ENCODE measurements around the gene WDR31.
"Not testable (repeated sequence)": the region's sequence is repeated elsewhere in the genome, so short reads cannot be mapped to it uniquely, and the experiment has no call there.

WDR31 gene

DNA sequence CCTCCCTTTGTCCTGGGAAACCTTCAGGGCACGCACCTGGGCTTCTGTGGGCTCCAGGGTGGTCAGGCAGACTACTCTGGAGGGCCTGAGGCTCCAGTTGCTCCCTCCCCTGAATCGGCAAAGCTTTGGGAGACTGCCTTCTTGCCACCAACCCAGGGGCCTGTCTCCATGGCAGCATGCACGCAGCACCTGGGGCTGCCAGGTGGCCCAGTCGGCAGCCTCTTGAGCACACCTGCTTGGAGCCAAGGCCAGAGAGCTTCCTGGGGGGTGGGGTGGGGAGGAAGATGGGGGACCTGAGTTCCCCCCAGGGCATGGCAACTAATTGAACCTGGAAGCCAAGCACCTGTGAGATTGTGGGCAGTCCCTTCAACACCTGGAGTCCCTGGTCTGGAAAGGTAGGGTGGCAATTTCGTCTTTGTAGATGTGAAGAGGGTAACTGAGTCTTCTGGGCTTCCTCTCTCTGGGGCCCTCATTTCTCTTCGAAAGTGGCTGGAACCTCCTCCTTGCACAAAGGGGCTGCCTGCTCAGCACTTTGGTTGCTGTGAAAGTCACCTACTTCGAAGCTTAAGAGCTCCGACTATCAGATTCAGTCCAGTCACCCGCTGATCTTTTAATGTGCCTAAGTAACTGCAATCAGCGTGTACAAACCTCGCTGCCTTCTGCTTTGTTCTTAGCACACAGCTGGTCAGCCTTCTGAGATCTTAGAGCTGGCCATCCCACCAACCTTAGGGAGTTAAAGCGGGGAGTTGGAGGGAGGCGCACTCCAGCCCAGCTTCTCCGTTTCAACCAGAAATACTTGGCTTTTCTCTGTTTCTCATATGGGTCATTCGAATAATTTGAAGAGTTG is 40.9 kb downstream of the WDR31 start:
- no peak for DNase-seq (ENCODE audit: low read depth in 2 of 3, low spot score in 1 of 3)

DNA sequence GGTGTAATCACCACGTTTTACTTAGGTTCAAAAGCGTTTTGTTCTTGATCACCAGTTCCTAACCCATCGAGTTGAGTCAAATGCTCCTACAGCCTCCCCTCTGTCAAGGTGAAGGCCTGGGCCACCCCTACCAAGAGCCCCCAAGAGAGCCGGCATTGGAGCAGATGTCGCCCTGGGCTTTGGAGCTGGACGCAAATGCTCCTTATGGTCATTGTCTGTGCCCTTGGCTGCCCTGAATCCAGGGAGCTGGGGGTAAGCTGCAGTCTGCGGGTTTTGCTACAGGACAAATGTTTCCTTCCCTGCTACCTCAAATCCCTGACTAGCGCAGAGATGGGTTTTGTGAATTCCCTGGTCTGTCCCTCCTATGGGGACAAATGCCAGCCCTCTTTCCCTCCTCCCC is 41.8 kb downstream of the WDR31 start:
- DNase-seq (ENCODE audit: low read depth in 2 of 3, low spot score in 1 of 3) = no peak

DNA sequence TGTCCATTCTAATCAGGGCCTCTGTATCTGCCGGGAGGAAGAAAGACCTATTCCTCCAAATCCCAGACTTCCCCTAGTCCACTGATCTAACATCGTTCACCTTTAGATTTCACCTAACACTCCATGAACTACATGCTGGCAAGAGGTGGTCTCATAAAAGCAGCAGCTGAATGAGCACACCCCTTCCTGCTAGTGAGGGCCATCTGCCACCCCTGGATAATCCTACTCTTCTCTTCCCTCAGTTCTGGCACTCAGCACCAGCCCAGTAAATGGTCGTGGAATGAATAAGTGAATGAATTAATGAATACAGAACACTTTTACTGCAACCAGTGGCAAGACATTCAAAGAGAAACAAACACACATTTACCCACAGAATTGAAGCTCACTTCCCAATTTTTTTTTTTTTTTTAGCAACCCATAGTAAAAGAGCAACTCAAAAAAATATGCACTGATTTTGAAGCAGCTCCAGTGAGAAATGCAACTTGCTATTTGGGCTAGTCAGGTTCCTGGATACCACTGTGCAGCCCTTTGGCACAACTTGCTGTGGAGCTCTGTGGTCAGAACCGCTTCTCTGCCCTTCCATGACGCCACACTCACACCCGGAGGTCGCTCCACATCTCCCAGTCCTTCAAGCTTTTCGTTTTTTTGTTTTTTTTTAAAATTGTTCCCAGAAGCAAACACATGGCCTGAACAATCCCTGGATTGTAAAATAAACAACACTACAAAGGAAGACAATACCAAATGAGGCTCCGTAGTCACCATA is 43.1 kb downstream of the WDR31 start:
- no peak for DNase-seq (ENCODE audit: low read depth in 2 of 3, low spot score in 1 of 3)

DNA sequence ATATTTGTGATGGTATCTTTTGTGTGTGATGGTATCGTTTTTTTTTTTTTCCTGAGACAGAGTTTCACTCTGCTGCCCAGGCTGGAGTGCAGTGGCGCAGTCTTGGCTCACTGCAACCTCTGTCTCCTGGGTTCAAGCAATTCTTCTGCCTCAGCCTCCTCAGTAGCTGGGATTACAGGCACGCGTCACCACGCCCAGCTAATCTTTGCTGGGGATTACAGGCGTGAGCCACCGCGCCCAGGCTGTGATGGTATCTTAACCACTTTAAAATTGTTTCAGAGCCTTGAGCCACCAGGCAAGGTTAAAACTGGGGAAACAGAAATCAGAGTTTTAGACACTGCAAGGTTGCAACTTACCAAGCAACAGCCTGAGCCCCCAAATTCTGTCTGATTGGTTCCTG is 43.8 kb downstream of the WDR31 start:
- DNase-seq (ENCODE audit: low read depth in 2 of 3, low spot score in 1 of 3) = not testable (repeated sequence)

DNA sequence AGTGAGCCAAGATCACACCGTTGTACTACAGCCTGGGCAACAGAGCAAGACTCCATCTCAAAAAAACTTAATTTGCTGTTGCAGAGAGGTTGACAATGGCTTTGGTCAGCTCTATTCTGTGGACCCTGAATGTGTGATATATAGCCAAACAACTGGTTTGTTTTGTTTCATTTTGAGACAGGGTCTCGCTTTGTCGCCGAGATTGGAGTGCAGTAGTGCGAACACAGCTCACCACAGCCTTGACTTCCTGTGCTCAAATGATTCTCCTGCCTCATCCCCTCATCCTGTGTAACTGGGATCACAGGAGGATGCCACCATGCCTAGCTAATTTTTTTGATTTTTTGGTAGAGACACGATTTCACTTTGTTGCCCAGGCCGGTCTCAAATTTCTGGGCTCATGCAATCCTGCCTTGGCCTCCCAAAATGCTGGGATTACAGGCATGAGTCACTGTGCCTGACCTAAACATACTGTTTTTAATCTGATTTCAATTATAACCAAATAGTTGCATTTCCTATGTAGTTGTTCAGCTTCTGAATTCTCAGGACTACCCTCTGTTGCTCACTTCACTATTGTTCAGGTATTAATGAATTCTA is 46.7 kb downstream of the WDR31 start:
- no peak for DNase-seq (ENCODE audit: low read depth in 2 of 3, low spot score in 1 of 3)

DNA sequence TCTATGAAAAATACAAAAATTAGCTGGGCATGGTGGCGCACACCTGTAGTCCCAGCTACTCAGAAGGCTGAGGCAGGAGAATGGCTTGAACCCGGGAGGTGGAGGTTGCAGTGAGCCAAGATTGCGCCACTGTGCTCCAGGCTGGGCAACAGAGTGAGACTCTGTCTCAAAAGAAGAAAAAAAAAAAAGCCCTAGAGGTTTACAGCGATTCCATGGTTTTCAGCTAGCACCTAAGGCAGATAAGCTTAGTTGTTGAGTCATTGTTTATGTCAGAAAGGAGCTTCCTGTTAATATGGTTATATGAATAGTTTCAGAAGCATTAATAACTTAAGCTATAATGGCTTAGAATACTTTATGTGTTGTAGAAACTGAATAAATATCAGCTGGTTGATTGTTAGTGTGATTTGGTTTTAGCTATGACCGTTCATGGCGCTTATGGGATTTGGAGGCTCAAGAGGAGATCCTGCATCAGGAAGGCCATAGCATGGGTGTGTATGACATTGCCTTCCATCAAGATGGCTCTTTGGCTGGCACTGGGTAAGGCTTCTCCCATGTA is 49.9 kb downstream of the WDR31 start:
- DNase-seq (ENCODE audit: low read depth in 2 of 3, low spot score in 1 of 3) = no peak

DNA sequence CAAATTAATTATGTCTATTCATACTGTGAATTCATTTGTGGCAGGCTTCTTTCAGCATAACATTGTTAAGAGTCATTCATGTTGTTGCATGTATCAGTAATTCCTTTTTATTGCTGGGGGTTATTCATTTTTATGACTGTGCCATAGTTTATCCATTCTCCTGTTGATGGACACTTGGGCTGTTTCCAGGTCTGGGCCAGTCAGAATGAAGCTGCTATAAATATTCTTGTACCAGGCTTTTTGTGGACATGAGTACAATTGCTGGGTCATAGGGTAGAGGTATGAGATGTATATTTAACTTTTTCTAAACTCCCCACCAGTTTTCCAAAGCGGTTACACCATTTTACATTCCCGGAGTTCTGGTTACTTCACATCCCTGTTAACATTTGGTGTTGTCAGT is 51.0 kb downstream of the WDR31 start:
- no peak for DNase-seq (ENCODE audit: low read depth in 2 of 3, low spot score in 1 of 3)

DNA sequence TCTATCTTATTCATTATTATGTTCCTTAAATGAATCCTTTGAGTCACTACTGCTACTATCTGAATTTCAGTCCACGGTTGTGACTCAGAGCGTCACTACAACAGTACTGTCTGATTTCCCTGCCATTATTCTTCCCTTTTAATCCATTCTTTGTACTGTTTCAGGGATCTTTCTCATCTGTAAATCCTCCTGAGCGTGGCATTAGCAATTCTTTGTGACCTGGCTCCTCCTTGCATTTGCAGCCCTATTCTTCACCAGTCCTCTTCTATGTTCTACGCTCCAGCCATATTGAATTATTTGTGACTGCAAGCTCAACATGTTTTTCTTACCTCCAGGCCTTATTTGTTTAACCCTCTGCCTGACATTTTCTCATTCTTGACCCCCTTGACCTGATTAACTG is 58.7 kb downstream of the WDR31 start:
- DNase-seq (ENCODE audit: low read depth in 2 of 3, low spot score in 1 of 3) = no peak

DNA sequence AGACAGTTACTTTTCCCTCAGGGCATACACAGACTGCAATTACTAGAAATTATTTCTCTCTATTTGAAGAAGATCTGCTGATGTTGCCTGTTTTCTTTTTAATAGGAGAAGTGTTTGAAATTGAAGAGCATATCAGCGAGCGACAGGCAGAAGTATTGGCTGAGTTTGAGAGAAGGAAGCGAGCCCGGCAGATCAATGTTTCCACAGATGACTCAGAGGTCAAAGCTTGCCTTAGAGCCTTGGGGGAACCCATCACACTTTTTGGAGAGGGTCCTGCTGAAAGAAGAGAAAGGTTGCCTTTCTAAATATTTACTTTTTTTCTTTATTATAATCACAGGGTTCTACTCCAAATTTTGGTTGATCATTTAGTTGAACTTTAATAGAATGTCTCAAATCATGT is 61.2 kb downstream of the WDR31 start:
- DNase-seq (ENCODE audit: low read depth in 2 of 3, low spot score in 1 of 3) = no peak

DNA sequence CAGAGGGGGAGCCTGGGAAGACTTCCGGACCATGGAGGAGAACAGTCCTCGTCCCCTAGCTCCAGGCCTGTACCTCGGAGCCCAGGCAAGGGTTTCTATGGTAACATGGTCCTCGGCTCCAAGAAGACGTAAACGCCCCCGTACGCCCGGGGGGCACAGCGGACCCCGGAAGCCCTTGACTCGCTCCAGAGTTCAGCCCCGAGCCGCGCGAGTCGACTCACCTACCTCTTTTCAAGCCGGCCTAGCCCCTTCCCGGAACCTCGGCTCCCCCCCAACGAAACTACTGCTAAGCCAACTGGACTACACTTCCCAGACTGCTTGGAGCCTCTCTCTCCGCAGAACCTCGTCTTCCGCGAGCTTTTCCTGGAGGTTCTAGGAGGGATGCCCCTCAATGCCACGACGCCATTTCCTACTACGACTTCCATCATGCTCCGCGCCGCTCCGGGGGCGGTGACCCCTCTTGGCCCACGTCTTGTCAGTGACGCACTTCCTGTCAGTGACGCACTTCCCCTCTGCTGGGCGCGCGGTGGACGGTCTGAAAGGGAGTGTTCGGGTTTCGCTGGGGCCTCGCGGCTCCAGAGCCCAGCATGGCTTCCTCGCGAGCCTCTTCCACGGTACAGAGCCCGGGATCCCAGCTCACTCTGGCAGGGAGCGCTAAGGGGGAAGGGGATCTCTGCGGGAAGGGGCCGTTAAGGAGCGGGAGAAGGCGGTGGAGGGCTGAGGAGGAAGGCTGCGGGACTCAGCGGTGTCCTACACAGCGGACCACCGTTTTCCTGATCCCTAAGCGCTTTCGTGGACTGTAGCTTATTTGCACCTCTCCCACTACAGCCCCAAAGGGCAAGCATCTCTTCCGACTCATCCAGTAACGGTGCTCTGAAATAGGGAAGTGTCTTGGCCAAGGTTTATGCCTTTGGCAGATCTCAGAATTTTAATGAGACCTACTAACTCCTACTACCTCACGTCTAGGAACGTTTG is 64.6 kb downstream of the WDR31 start, which contains the start of the genes CDC26 and PRPF4:
Gene CDC26 (minus strand): TSS at position 416 of the 975 bp plus-strand sequence. CDS start 3,065 bp downstream, outside the sequence.
Gene PRPF4 (plus strand): TSS at position 502 of the 975 bp plus-strand sequence. CDS start 86 bp downstream, at position 588.
- peak; percentile 92 to 95 (median 93) for DNase-seq (ENCODE audit: low read depth in 2 of 3, low spot score in 1 of 3)

DNA sequence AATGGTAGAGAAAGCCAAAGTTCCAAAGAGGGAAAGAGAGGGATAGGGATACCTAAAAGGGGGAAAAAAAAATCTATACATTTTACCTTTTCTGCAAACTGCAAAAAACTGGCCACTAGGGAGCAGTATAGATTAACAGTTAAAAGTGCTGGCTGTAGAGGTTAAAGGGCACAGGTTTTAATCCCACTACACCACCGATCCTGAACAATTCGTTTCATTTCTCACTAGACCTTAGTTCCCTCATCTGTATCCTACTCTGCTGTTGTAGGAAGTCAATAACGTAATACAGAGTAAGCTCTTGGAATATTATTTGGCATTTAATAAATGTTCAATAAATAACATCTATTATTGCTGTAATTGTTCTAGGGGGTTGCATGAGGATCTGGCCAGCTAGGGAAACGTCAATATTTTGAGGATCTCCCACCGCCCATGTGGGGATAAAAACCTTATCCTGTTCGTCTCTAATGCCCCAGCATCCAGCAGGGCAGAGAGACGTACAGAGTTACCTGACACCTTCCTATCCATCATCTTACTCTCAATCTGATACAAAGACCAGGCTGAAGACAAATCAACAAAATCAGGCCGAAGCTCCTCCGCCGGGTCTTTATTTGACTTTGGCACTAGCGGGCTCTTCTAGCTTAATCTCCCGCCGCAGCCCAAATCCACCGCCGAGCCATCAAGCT is 65.5 kb downstream of the WDR31 start:
- DNase-seq (ENCODE audit: low read depth in 2 of 3, low spot score in 1 of 3) = peak in 1 of 3 donors; percentile 66

DNA sequence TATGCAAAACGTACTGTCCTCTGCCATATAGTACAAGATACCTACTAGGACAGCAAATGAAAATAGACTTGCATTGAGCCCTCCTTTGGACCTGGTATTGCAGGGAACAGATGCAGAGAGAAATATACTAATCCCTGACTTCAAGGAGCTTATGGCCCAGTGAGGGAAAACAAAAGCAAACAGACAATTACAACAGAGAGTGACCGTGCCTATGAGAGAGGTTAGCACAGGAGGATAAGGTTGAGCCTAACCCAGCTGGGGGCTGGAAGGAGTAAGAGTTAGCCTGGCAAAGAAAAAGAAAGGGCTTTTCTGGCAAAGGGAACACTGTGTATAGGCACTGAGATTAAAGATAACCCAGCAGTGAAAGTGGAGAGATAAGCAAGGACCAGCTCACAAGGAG is 70.2 kb downstream of the WDR31 start:
- no peak for DNase-seq (ENCODE audit: low read depth in 2 of 3, low spot score in 1 of 3)

DNA sequence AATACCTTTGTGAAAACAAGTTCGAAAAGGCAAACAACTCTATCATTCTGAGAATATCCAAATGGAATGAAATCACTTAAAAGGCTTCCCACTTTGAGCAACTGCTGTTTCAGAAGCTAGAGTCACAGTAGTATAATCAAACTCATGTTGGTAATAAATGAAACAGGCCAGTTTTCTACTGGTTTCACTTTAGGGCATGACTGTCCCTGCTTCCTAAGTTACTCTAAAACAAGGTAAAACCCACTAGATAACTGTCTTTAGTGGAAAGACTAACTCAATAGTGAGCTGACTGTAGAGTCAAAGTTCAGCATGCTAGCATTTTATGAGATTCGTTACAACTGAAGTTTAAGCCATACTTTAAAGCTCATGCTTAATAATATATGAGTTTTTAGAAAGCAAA is 70.7 kb downstream of the WDR31 start:
- DNase-seq (ENCODE audit: low read depth in 2 of 3, low spot score in 1 of 3) = no peak

DNA sequence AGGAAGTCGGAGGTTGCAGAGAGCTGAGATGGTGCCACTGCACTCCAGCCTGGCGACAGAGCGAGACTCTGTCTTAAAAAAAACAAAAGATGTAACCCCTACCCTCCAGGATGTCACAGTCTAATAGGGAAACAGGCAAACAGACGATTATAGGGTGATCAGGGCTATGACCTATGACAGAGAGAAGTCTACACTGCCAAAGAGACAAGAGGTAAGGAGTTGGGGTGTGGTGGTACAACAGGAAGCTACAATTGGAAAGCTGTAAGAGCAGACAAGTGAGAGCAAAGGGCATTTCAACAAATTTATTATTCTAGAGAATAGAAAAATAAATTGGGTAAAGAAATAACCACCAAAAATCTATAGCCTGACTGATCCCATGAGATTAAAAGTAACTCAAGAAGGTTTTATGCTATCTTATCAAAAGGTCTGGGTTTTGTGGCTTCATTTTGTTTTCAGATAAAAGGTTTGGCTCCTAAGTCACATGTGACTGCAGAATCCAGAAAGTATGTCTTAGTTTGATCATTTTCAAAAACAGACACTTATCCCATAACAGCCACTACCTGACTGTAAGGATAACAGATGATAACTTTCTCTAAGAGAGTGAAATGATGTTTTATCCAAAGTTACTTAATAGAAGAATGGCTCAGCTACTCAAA is 72.0 kb downstream of the WDR31 start:
- no peak for DNase-seq (ENCODE audit: low read depth in 2 of 3, low spot score in 1 of 3)

DNA sequence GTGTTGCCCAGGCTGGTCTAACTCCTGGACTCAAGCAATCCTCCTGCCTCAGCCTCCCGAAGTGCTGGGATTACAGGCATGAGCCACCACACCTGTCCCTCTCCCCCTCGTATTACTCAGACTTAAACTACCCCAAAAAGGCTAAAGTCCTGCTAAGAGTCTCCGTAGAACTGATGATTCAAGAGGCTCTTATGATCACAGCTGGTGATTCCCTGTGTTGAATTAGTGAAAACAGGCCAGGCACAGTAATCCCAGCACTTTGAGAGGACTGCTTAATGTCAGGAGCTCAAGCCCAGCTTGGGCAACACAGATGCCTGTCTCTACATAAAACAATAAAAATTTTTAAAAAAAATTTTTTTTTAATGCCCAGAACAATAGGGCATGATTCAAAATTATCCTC is 73.9 kb downstream of the WDR31 start:
- no peak for DNase-seq (ENCODE audit: low read depth in 2 of 3, low spot score in 1 of 3)

All from stimulated activated CD4-positive, alpha-beta T cell treated with anti-CD3 and anti-CD28 coated beads, Interleukin-12 subunit alpha, Interleukin-12 subunit beta, amount 100 ng/mL, for 48 hours (primary cell).